Endometrial microvascular endothelial cells (primary cell): ENCODE results near the gene ZNF329. TPM values are rescaled to one million over a fixed set of nuclear protein-coding genes. Genes with fewer than 3 reads are reported as not detected.
"Not testable (repeated sequence)": the region's sequence is repeated elsewhere in the genome, so short reads cannot be mapped to it uniquely, and the experiment has no call there.

ENCODE experiments used
- in situ Hi-C: cut with HindIII; loops from 2 replicates; pipeline ENCODE4 v1.10.0; 2017; ENCODE audit warnings: low sequenced_read_pairs, low pct_unique_long_range_greater_than_20kb; ENCODE audit errors: inconsistent ontology term
- total RNA-seq: library from RNA; depleted of rRNA; stranded (reverse); fragments of >200 nt; gene quantifications from one replicate; pipeline ENCODE4 v1.2.3, GENCODE V29; 2015; ENCODE audit errors: inconsistent ontology term

ZNF329 gene
- 7.2 TPM for total RNA-seq

DNA sequence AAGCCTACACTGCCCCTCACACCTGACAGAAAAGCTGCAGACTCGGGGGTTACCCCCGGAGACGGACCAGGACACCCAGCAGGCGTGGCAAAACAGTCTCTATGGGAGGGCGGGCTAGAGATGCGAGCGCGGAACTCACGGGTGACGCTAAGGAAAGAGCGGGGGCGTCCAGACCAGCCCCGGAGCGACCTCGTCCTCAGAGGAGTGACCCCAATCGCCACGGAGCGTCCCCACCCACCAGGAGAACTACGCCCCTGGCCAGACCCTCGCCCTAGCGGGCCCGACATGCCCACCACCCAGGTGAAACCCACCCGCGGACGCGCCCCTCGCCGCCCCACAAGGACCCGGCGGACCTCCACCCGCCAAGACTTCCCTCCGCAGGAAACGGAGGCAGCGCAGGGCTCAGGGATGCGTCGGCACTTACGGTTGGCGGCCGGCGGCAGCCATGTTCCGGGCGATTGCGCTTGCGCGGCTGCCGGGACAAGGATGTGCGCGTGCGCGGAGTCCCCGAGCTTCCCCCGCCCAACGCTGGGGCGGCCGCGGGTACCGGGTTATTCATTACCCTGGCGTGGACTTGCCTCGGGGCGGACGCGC, at the start of gene ZNF329:
ZNF329 (minus strand) TSS at position 462 of the 594 bp plus-strand sequence. CDS start 21,286 bp downstream, outside the sequence.
- in situ Hi-C loops: no loop called here

DNA sequence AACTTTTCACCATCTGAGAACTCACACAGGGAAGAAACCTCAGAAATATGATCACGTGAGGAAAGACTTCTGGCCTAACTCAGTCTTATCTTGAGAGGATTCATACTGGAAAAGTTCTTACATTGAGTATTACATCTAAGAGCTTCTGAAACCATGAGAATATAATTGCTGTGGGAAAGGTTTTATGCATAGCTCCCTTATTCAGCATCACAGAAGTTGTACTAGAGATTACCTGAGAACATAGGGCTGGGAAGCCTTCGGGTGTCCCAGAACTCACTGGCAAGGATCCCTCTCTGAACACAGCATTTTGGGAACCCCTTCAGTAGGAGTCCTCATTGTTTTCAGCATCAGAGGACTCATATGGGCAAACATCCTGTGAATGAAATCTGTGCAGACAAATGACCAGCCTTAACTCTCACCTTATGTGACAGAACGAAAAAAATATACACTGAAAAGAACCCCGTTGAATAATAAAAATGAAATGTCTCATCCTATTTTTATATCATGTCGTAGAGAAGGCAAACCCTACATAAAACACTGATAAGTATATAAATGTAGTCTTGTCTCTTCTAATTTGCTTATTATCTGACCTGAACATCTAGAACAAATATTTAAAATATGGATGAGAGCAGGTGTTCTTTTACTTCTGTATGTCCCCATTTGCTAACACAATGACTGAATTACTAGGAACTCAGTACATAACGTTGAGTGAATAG, 46.5 kb upstream of the ZNF329 start:
- in situ Hi-C loops: no loop called here

DNA sequence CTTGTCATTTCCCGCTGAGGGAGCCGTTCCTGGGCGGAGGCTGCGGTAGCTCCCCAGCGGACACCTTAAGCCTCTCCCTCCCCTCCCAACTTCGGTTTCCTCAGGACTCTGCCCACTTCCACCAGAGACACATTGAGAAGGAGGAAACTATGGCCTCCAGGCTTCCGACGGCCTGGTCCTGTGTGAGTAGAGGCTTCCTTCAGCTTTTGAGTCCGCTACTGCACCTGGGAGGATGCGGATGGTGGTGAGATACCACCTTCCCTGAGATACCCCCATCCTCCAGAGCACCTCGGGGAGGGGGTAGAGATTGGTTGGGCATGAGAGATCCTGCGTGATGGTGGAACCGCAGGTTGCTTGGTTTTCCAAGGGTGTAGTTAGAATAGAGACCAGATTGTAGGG, 33.2 kb upstream of the ZNF329 start:
- in situ Hi-C loops: no loop called here

DNA sequence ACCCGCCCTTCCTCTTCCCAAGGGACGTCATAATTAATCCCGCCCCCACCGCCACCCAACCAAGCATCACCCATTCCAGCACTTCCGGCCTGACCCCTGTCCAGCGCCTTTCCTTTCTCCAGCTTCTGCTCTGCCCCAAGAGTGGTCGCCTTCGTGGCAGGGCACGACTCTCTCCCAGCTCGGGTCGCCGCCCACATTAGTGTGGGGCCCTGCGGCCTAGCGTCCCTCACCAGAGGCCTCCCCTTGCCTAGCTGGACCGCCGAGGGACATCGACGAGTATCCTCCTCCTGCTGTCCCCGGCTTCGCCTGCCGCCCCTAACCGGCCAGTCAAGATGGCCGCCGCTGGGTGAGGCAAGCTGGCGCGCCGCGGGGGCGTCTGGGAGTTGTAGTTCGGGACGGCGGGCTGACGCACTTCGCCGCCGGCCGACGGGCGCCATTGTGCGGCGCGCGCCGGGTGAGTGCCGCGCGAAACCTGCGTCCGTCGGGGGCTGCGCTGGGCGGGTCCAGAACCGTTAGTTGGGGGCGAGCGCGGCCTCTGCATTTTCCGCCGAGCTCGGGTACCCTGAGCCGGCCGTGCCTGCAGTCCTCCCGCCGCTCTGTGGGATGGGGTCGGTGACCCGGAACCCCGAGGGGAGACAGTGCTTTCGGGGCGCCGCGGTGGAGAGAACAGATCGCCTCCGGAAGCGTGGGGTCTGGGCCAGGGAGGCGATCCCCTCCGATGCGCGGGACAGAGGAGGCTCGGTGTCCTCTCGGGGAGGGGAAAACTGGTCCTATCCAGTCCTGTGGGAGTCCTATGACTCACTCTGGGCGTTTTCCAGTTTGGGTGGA, 32.6 kb upstream of the ZNF329 start, which contains the start of gene ZNF274:
ZNF274 (plus strand) TSS at position 73 of the 828 bp plus-strand sequence. CDS start 905 bp downstream, outside the sequence.
- in situ Hi-C loops: no loop called here

DNA sequence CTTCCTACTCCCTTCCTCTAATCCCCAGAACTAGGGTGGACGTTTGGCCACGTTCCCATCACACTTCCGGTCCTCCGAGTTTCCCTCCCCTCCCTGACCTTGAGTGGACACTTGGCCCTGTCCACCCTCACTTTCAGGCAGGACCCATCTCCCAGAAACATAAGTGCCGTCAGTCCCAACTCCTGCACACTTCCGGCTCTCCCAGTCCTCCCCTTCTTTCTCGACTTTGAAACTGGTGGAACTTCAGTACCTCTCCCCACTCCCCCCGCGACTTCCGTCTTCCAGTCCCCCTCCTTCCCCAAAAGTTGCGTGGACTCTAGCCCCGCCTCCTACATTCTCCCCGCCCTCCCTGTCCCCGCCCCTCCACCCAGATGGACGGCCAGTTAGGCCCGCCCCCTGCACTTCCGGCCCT, 32.0 kb upstream of the ZNF329 start:
- in situ Hi-C loops: no loop called here

DNA sequence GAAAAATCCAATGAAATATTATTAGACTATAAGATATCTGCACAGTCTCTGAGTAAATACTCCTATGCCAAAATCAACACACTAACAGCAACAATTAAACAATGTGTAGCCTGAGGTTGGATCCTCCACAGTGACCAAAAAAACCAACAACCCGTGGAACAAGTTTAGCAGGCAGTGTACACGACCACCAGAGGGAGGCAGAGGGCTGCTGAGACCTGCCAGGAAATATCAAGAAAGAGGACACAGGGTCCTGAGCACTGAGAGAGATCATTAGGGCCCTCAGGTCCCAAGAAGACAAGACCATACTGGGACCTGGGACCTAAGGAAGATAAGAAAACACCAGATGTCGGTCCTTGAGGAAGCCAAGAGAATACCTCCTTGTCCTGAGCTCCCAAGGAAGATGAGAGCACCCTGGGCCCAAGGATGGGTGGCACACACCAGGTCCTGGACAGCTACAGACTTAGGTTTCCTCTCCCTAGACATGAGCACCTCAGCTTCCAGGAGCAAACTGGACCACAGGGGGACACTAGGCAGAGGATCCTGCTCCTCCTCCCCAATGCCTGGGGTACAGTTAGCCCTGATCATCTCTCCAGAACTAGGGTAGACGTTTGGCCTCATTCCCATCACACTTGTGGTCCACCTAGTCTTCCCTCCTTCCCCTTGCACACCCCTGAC, 31.4 kb upstream of the ZNF329 start:
- in situ Hi-C loops: no loop called here

DNA sequence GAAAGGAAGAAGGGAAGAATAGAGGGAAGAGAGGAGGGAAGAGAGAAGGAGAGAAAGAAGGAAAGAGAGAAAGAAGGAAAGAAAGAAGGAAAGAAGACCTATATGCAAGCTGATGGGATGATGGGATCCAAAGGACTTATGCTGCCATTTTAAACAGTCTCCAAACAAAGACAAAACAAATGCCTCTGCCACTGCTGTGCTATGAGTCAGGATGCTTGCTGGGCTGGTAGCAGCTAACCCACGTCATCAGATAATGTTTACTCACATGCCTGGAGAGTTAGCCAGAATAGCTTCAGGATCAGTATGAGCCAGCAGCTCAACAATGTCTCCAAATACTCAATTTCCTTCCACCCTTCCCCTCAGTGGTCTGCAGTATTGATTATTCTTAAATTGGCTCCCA, 20.3 kb upstream of the ZNF329 start:
- in situ Hi-C loops: no loop called here

DNA sequence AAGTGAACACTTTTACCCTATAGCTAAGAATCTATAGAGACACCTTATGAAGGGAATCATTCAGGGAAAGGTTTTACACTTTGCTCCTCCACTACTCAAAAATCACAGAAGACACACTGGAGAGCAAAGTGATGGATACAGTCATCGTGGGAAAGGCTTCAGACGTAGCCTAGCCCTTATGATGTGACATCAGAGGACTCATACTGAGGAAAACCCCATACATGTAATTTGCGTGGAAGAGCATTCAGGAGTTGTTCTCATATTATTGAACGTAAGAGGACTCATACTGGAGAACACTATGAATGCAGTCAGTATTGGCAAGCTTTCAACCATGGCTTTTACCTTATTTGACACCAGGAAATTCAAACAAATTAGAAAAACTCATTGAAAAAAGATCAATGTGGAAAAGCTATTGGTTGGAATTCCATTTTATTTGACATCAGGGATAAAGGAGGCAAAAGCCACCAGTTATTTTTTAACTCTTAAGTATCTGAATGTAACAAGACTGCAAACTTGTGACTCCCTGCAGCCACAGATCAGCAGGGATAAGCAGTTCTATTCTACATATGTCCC, 16.2 kb upstream of the ZNF329 start:
- in situ Hi-C loops: no loop called here

DNA sequence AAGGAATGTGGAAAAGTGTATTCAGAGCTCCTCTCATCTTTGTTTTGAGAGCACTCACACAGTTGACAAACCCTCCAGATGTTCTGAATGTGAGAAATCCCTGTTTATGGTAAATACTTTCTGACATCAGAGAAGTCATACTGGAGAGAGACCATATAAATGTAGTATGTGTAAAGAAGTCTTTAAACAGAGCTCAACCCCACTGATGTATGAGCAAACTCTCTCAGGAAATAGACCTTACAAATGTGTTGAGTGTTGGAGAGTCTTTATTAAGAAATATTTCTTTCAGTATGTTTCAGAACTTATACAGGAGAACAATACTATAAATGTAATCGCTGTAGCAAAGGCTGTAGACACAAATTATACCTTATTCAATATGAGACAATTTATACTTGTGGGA, 15.7 kb upstream of the ZNF329 start:
- in situ Hi-C loops: no loop called here

DNA sequence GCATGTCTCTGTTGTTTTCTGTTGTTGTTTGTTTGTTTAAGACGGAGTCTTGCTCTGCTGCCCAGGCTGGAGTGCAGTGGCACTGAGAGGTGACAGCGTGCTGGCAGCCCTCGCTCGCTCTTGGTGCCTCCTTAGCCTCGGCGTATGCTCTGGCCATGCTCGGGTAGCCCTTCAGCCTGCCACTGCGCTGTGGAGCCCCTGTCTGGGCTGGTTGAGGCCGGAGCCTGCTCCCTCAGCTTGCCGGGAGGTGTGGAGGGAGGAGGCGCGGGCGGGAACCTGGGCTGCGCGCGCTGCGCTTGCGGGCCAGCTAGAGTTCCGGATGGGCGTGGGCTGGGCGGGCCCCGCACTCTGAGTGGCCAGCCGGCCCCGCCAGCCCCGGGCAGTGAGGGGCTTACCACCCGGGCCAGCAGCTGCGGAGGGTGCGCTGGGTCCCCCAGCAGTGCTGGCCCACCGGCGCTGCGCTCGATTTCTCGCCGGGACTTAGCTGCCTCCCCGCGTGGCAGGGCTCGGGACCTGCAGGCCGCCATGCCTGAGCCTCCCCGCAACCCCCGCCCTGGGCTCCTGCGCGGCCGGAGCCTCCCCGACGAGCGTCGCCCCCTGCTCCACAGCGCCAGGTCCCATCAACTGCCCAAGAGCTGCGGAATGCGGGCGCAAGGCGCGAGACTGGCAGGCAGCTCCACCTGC, 6.6 kb upstream of the ZNF329 start:
- in situ Hi-C loops: no loop called here

DNA sequence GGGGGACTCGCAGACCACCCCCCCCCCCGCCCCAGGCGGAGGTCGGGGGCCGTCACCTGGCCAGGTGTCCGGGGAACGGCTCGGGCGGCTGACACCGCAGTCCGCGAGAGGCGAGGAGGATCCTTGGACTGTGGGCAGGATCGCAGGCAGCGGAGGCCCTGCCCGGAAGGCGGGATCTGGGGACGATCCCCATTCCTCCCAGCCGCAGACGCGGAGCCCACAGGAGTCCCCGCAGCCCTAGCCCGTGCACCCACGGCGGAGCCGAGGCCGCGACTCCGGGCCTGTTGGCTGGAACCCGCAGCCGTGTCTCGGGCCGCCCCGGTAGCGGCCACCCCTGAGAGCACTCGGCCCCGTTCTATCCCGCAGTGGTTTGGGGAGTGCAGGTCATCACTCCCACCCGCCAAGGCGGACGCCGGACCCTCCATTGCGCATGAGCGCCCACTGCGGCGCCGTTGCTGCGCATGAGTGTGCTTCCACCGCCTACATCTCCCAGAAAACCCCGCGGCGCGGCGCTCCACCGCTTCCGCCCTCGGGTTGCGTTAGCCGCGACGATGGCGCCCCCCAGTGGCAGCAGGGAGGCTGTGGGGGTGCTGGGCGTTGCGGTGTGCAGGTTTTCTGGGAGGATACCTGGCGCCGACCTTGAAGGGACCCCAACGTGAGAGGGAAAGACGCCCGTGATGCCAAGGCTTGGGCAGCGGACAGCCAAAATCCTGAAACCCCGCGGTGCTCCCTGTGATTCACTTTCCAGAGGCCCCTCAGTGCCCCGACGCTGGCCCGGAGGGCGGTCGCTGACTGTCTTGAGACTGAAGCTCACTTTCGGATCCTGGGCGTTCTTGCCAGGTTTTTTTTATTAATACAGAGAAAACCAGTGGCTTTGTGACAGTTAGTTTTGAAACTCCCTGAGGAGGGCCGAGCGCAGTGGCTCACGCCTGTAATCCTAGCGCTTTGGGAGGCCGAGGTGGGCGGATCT, 4.4 kb upstream of the ZNF329 start:
- in situ Hi-C loops: no loop called here

DNA sequence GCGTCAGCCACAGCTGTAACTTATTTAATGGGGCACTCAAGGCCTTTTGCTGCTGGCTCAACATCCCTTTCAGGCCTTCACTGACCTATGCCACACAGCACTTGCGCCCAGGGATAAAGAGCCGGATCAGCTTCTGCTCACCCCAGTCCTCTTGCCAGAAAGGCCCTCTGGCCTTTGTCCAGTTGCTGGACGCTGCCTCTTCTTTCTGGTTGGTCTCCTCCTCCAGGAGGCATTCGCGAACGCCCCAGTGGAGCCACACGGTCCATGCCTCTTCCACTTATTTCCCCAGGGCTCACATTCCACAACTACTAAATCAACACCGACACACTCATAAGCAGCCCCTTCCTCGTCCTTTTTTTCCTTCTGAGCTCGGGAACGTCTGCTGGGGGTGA, 3.7 kb upstream of the ZNF329 start:
- in situ Hi-C loops: no loop called here

DNA sequence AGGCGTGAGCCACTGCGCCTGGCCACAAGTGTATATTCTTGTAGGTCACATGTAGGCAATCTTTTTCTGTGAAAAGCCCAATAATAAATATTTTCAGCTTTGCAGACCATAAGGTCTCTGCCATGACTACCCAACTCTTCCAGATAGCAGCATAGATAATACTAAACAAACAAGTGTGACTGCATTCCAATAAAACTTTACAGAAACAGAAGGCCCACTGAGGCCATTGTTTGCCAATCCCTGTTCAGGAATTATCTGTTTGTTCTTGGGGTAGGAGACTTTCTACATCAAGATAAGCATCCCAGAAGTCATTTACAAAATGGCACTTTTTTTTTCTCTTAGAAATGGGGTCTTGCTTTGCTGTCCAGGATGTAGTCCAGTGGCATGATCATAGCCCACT, 2.8 kb upstream of the ZNF329 start:
- in situ Hi-C loops: no loop called here

DNA sequence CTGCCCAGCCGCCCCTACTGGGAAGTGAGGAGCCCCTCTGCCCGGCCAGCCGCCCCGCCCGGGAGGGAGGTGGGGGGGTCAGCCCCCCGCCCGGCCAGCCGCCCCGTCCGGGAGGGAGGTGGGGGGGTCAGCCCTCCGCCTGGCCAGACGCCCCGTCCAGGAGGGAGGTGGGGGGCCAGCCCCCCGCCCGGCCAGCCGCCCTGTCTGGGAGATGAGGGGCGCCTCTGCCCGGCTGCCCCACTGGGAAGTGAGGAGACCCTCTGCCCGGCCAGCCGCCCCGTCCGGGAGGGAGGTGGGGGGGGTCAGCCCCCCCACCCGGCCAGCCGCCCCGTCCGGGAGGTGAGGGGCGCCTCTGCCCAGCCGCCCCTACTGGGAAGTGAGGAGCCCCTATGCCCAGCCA, 3.1 kb downstream of the ZNF329 start:
- in situ Hi-C loops: not testable (repeated sequence)

DNA sequence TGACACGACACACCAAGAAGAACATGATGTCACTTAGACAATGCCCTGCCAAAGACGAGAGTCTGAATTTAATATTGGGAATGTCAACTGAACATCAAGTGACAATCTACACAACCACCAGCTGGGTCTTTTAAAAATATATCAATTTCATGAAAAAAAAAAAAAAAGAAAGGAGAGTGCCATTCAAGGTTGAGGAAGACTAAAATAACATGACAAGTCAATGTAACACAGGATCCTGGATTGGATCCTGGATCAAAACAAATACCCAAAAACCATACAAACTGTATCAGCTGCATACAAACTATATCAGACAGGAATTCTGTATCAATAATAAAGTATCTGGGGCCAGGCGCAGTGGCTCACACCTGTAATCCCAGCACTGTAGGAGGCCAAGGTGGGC, 4.7 kb downstream of the ZNF329 start:
- in situ Hi-C loops: no loop called here

DNA sequence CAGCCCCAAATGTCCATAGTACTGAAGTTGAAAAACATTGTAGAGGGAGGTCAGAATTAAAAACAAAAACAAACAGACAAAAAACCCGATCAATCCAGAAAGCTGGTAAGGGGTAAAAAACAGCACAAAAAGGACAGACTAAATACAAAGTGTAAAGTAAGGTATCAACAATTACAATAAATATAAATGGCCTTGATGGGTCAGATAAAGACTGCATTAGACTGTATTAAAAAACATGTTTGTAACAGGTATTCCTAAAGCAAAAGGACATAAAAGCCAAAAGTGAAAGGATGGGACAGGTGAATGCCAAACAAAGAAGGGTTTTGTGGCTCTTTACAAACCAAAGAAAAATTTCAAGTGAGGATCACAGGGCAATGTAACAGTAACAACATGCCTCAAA, 16.3 kb downstream of the ZNF329 start:
- in situ Hi-C loops: no loop called here

DNA sequence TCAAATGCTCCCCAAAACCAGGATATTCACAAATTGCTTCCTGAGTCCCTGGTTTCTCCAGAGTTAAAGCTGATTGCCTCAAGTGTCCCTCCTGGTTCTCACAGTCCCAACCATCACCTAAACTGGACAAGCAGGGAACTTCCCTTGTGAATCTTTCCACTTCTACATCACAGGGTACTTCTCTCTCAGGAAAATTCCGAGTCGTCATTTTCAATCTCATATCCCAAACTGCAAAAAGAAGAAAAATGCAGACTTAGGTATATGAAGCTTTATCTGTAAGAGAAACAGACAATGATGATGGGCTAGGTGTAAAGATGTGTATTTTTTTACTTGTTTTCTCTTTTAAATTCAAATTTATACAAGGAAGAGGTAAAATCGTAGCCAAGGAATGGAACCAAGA, 21.3 kb downstream of the ZNF329 start:
- in situ Hi-C loops: no loop called here
